Liver (tissue), 9 donors: ENCODE results near the gene PTGDR. TPM values are rescaled to one million over a fixed set of nuclear protein-coding genes. Genes with fewer than 3 reads are reported as not detected.

Source experiments
- DNase-seq: peaks from one replicate; pipeline ENCODE4 v3.0.0-alpha.2; 2017; ENCODE audit warnings: low spot score
- H3K27ac ChIP-seq, 2 donors: one replicate each; pipeline ENCODE4 v1.7.0; 2013; ENCODE audit warnings: inconsistent platforms in 2 of 2, low read length in 2 of 2, control low read depth in 1 of 2, low read depth in 1 of 2, mild to moderate bottlenecking in 1 of 2
- H3K27me3 ChIP-seq, 4 donors: one replicate each; pipeline versions ENCODE4 v1.6.1 to v1.7.0; 2013; ENCODE audit warnings: low read length in 3 of 4, inconsistent platforms in 1 of 4, mild to moderate bottlenecking in 1 of 4, moderate library complexity in 1 of 4; ENCODE audit not compliant: control insufficient read depth in 4 of 4, insufficient read depth in 4 of 4
- H3K36me3 ChIP-seq, 4 donors: one replicate each; pipeline versions ENCODE4 v1.6.1 to v1.7.0; 2013; ENCODE audit warnings: low read length in 3 of 4, mild to moderate bottlenecking in 3 of 4, low read depth in 1 of 4, moderate library complexity in 1 of 4; ENCODE audit not compliant: control insufficient read depth in 4 of 4, insufficient read depth in 3 of 4
- H3K4me1 ChIP-seq, 4 donors: one replicate each; pipeline versions ENCODE4 v1.6.1 to v1.7.0; 2013; ENCODE audit warnings: low read length in 3 of 4, mild to moderate bottlenecking in 3 of 4, moderate library complexity in 1 of 4; ENCODE audit not compliant: control insufficient read depth in 4 of 4, insufficient read depth in 4 of 4
- H3K4me3 ChIP-seq, 3 donors: one replicate each; pipeline versions ENCODE4 v1.6.1 to v1.7.0; 2013; ENCODE audit warnings: low read length in 3 of 3, control low read depth in 1 of 3, low read depth in 1 of 3, mild to moderate bottlenecking in 1 of 3
- H3K9ac ChIP-seq, 2 donors: one replicate each; pipeline ENCODE4 v1.7.0; 2013; ENCODE audit warnings: low read length in 2 of 2, mild to moderate bottlenecking in 2 of 2, moderate library complexity in 2 of 2, control low read depth in 1 of 2, low read depth in 1 of 2
- H3K9me3 ChIP-seq, 4 donors: one replicate each; pipeline versions ENCODE4 v1.6.1 to v1.7.0; 2013; ENCODE audit warnings: low read length in 3 of 4; ENCODE audit not compliant: control insufficient read depth in 4 of 4
- EGR1 ChIP-seq, 2 donors: IDR thresholded peaks; 2 replicates each; pipeline ENCODE4 v1.6.1; 2016 to 2018; ENCODE audit warnings: antibody characterized with exemption in 2 of 2, low read depth in 2 of 2
- FOXA1 ChIP-seq: IDR thresholded peaks from 2 replicates; pipeline ENCODE4 v1.6.1; 2016; ENCODE audit warnings: antibody characterized with exemption
- FOXA2 ChIP-seq: IDR thresholded peaks from 2 replicates; pipeline ENCODE4 v1.6.1; 2016; ENCODE audit warnings: antibody characterized with exemption
- GABPA ChIP-seq, 2 donors: IDR thresholded peaks in 1 of 2; conservative IDR thresholded peaks in 1 of 2; 2 replicates each; pipeline ENCODE4 v1.6.1; 2016; ENCODE audit warnings: antibody characterized with exemption in 2 of 2, mild to moderate bottlenecking in 1 of 2, moderate library complexity in 1 of 2
- HNF4A ChIP-seq, 2 donors: conservative IDR thresholded peaks; 2 replicates each; pipeline ENCODE4 v1.6.1; 2016; ENCODE audit warnings: antibody characterized with exemption in 2 of 2, mild to moderate bottlenecking in 2 of 2
- HNF4G ChIP-seq: IDR thresholded peaks from 2 replicates; pipeline ENCODE4 v1.6.1; 2016; ENCODE audit warnings: antibody characterized with exemption
- JUND ChIP-seq, 2 donors: IDR thresholded peaks; 2 replicates each; pipeline ENCODE4 v1.6.1; 2016; ENCODE audit warnings: antibody characterized with exemption in 2 of 2
- NR2F2 ChIP-seq: IDR thresholded peaks from 2 replicates; pipeline ENCODE4 v1.6.1; 2016; ENCODE audit warnings: antibody characterized with exemption
- RAD21 ChIP-seq, 2 donors: IDR thresholded peaks; 2 replicates each; pipeline ENCODE4 v1.6.1; 2016; ENCODE audit warnings: antibody characterized with exemption in 2 of 2, mild to moderate bottlenecking in 2 of 2
- RXRA ChIP-seq, 2 donors: IDR thresholded peaks; 2 replicates each; pipeline ENCODE4 v1.6.1; 2017 to 2018; ENCODE audit warnings: antibody characterized with exemption in 2 of 2, mild to moderate bottlenecking in 1 of 2
- SP1 ChIP-seq: IDR thresholded peaks from 2 replicates; pipeline ENCODE4 v1.6.1; 2018; ENCODE audit warnings: antibody characterized with exemption, mild to moderate bottlenecking
- TAF1 ChIP-seq: conservative IDR thresholded peaks from 2 replicates; pipeline ENCODE4 v1.6.1; 2016; ENCODE audit warnings: antibody characterized with exemption, mild to moderate bottlenecking
- YY1 ChIP-seq: IDR thresholded peaks from 2 replicates; pipeline ENCODE4 v1.6.1; 2016; ENCODE audit warnings: antibody characterized with exemption, mild to moderate bottlenecking
- WGBS: extraction: QIAGEN DNeasy Blood & Tissue Kit; methylation state at CpG from one replicate; pipeline ENCODE4 v1.1.7; 2013; 5-methylcytosine and 5-hydroxymethylcytosine counted together
- polyA plus RNA-seq, 2 donors: library from polyadenylated mRNA; stranded (reverse) in 1 of 2; unstranded in 1 of 2; fragments of 200-250 nt in 1 of 2; fragments of >200 nt in 1 of 2; fragmentation: Nextera tagmentation in 1 of 2; extraction: Ambion mirVana in 1 of 2; gene quantifications; one replicate each; pipeline versions ENCODE4 v1.2.1 to v1.2.3, GENCODE V29; 2013 to 2015
- total RNA-seq, 2 donors: library from RNA; depleted of rRNA; stranded (reverse); fragments of >200 nt; gene quantifications; one replicate each; pipeline ENCODE4 v1.2.3, GENCODE V29; 2014
- TF ChIP-seq, protein P1 (sequence below): fragments of 150-350 bp; IDR thresholded peaks from 2 replicates; pipeline ENCODE4 v1.5.1; 2017; ENCODE audit warnings: improper control_type of control experiment, low read depth, low read length; ENCODE audit not compliant: missing input control
- TF ChIP-seq, protein P2 (sequence below): IDR thresholded peaks from 2 replicates; pipeline ENCODE4 v1.6.1; 2016; ENCODE audit warnings: antibody characterized with exemption
- TF ChIP-seq, protein P3 (sequence below): IDR thresholded peaks from 2 replicates; pipeline ENCODE4 v1.6.1; 2016; ENCODE audit warnings: antibody characterized with exemption
- TF ChIP-seq, protein P4 (sequence below): IDR thresholded peaks from 2 replicates; pipeline ENCODE4 v1.6.1; 2016; ENCODE audit warnings: antibody characterized with exemption, mild to moderate bottlenecking
- TF ChIP-seq, protein P5 (sequence below): IDR thresholded peaks from 2 replicates; pipeline ENCODE4 v1.6.1; 2016; ENCODE audit warnings: antibody characterized with exemption
- donor health status: healthy.
- donor health status: healthy.
- donor health status: healthy.
- donor health status: healthy.
- donor health status: healthy.

Gene PTGDR
- total and polyA plus RNA-seq, 4 donors: 0.14 to 1.4 (median 0.44) TPM

DNA sequence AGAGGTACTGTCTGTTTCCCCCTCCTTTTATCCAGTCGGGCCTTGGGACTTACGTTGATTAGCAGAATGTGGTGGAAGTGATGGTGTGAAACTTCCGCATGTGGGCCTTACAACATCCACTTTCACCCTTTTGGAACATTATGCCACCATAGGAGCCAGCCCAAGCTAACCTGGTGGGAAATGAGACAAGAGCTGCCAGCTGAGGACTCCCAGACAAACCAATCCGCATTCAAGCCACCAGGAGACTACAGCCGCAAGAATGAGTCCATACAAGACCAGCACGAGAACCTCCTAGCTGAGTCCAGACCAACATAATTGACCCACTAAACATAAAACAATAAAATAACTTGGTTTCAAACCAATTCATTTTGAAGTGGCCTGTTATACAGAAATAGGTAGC is 37.5 kb downstream of the PTGDR start:
- Histone ChIP-seq H3K9me3 (peaks cover 0 to 3% (median 0%) of the 10 kb centered on the region in 4 donors), H3K36me3 (no peaks in the 10 kb centered on the region), H3K27ac (no peak overlapping the region), H3K4me1 (no peaks in the 10 kb centered on the region), H3K27me3 (peaks cover 0 to 2% (median 0%) of the 10 kb centered on the region in 4 donors), H3K4me3 (no peak overlapping the region), H3K9ac (no peak overlapping the region)
- TF ChIP-seq, protein P1, sequence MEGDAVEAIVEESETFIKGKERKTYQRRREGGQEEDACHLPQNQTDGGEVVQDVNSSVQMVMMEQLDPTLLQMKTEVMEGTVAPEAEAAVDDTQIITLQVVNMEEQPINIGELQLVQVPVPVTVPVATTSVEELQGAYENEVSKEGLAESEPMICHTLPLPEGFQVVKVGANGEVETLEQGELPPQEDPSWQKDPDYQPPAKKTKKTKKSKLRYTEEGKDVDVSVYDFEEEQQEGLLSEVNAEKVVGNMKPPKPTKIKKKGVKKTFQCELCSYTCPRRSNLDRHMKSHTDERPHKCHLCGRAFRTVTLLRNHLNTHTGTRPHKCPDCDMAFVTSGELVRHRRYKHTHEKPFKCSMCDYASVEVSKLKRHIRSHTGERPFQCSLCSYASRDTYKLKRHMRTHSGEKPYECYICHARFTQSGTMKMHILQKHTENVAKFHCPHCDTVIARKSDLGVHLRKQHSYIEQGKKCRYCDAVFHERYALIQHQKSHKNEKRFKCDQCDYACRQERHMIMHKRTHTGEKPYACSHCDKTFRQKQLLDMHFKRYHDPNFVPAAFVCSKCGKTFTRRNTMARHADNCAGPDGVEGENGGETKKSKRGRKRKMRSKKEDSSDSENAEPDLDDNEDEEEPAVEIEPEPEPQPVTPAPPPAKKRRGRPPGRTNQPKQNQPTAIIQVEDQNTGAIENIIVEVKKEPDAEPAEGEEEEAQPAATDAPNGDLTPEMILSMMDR: no peak
- TF ChIP-seq, protein P2, sequence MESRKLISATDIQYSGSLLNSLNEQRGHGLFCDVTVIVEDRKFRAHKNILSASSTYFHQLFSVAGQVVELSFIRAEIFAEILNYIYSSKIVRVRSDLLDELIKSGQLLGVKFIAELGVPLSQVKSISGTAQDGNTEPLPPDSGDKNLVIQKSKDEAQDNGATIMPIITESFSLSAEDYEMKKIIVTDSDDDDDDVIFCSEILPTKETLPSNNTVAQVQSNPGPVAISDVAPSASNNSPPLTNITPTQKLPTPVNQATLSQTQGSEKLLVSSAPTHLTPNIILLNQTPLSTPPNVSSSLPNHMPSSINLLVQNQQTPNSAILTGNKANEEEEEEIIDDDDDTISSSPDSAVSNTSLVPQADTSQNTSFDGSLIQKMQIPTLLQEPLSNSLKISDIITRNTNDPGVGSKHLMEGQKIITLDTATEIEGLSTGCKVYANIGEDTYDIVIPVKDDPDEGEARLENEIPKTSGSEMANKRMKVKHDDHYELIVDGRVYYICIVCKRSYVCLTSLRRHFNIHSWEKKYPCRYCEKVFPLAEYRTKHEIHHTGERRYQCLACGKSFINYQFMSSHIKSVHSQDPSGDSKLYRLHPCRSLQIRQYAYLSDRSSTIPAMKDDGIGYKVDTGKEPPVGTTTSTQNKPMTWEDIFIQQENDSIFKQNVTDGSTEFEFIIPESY: no peak
- TF ChIP-seq, protein P3, sequence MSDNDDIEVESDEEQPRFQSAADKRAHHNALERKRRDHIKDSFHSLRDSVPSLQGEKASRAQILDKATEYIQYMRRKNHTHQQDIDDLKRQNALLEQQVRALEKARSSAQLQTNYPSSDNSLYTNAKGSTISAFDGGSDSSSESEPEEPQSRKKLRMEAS: no peak
- TF ChIP-seq FOXA2 (no peak), HNF4G (no peak), EGR1 (IDR thresholded peaks at IDR 0.05; ENCODE audit: low read depth in 2 of 2) (no peak), GABPA (IDR thresholded peaks at IDR 0.05 in 1 of 2, conservative IDR thresholded peaks at IDR 0.05 in 1 of 2) (no peak), FOXA1 (no peak), HNF4A (conservative IDR thresholded peaks at IDR 0.05) (no peak), TAF1 (no peak), RXRA (IDR thresholded peaks at IDR 0.05) (no peak), JUND (IDR thresholded peaks at IDR 0.05) (no peak), RAD21 (IDR thresholded peaks at IDR 0.05) (no peak), NR2F2 (no peak), YY1 (no peak), SP1 (no peak)
- TF ChIP-seq, protein P4, sequence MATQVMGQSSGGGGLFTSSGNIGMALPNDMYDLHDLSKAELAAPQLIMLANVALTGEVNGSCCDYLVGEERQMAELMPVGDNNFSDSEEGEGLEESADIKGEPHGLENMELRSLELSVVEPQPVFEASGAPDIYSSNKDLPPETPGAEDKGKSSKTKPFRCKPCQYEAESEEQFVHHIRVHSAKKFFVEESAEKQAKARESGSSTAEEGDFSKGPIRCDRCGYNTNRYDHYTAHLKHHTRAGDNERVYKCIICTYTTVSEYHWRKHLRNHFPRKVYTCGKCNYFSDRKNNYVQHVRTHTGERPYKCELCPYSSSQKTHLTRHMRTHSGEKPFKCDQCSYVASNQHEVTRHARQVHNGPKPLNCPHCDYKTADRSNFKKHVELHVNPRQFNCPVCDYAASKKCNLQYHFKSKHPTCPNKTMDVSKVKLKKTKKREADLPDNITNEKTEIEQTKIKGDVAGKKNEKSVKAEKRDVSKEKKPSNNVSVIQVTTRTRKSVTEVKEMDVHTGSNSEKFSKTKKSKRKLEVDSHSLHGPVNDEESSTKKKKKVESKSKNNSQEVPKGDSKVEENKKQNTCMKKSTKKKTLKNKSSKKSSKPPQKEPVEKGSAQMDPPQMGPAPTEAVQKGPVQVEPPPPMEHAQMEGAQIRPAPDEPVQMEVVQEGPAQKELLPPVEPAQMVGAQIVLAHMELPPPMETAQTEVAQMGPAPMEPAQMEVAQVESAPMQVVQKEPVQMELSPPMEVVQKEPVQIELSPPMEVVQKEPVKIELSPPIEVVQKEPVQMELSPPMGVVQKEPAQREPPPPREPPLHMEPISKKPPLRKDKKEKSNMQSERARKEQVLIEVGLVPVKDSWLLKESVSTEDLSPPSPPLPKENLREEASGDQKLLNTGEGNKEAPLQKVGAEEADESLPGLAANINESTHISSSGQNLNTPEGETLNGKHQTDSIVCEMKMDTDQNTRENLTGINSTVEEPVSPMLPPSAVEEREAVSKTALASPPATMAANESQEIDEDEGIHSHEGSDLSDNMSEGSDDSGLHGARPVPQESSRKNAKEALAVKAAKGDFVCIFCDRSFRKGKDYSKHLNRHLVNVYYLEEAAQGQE: no peak
- TF ChIP-seq, protein P5, sequence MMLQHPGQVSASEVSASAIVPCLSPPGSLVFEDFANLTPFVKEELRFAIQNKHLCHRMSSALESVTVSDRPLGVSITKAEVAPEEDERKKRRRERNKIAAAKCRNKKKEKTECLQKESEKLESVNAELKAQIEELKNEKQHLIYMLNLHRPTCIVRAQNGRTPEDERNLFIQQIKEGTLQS: no peak
- no peak for DNase-seq
- WGBS: 93% methylated on average over 6 of the region's 6 CpGs
